GM19455 (cell line): ENCODE data around the gene LOXL4.

Source experiments
- ATAC-seq: cut with Tn5 transposase; IDR thresholded peaks from one replicate; pipeline ENCODE4 v1.9.1; 2021; ENCODE audit not compliant: unreplicated experiment

The LOXL4 gene

DNA sequence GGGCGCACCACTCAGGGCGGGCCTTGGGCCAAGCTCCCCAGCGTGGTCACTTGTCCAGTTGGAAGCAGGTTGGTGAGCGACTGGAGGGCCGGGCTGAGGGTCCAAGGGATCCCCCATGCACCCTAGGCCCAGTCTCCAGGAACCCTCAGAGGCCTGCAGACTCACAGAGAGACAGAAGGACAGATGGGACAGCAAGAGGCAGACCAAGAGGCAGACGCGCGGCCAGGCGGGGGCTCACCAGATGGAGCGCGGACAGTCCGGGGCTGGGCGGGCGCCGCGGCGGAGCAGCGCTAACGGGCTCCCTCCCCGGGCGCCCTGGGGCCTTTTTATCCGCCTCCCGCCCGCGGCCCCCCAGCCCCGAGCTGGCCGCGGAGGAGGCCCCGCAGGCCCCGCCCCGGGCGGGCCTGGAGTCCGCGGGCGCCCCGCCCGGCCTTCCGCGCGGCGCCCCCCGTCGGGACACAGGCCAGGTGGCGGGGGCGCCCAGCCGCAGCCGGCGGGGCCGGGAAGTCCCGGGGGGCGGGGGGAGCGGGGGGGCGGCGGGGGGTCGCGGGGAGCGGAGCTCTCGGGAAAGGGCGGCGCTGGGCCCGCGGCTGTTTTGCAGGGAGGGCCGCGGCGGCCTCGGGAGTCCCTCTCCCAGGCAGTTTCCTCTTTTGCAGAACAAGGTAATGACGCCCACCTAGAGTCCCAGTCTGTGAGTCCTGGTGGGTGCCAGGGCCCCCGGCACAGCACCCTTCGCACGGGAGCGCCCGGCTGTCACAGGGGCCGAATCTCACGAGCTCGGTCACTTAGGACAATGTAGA, at the start of gene LOXL4:
TSS of gene LOXL4 (minus strand) at position 301 of the 800 bp plus-strand sequence. CDS start 5,175 bp downstream, outside the sequence.
- ATAC-seq = no peak

DNA sequence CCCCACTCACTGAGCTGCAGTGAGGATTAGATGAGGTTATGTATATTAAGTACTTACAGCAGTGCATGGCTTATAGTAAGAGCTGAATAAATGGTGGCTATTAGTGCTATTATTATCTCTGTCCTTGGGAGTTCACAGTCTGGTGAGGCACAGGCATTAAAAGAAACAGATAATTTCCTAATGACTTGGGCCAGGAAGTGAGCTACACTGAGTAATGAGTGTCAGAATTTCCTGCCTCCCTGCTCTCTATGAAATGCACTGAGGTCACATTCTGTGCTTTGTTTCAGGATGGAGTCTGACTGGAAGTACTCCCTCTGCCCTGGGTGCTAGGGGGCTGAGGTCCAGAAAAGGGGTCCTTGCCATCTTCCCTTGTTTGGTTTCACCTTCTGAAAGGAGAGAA, 48.7 kb upstream of the LOXL4 start:
- no peak for ATAC-seq

DNA sequence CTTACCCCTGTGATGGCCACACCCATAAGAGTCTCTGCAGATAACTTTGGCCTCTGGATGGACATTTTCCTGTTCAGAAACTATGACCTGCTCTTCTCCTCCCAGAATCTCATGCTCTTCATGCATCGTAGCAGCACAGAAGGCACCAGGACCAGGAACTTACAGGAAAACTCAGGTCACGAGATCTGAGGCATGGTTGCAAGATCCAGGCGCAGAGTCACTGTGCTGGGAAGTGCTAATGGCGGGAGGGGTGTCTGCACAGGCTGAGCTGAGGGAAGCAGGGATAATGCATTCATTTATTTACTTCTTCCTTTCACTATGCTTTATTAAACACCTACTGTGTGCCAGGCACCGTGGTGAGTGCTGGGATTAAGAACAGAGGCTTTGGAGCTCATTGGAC, 48.2 kb upstream of the LOXL4 start:
- ATAC-seq = no peak

DNA sequence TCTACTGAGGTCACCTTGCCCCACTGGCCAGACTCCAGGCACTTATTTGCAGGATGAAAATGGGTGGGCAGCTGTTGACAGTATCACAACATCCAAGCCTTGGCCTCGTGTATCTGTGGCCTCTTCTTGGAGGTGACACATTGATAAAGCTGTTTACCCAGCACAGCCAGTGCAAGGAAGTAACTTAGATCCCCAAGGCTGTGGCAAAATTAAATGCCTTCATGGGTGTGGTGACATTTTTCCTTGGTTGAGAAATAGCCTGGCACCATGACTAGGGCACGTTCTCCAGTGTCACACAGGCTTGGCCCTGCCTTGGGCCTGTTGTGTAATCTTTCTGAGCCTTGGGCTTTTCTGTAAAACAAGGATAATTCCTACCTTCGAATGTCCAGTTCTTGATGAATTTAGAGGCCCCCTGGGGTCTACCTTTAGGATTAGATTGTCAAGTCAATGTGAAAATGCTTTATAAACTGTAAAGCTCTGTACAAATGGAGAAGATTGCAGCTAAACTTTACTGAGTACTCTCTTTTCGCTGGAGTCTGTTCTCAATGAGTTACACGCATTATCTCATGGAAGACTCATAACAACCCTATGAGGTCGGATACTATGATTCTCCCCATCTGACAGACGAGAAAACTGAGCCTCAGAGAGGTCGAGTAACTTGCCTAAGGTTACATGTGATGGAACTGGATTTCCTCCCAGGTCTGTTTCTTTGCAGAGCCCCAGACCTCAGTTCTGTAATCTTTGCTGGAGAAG, 46.7 kb upstream of the LOXL4 start:
- no peak for ATAC-seq

GRCh38 chr10:98313598-98313997, 45.6 kb upstream of the LOXL4 start:
- no peak for ATAC-seq

DNA sequence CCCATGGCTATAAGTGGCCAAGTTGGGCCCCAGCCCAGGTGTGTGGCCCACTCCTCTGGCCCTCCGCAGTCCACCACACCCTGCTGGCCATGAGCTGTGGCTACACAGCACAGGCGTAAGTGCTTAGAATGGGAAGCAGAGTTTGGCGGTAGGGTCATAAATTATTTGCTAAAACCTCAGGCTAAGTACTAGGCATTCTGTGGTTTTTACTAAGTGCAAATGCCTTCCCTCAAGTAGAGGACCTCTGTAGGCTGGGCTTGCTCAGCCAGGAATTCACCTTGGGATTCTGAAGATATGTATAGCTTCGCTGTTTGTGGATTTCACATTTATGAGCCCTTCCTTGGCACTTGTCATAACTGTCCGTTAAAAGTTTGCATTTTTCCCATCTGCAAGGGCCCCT, 44.8 kb upstream of the LOXL4 start:
- no peak for ATAC-seq

- ATAC-seq = no peak
These were observed 44.4 kb upstream of the LOXL4 start for GRCh38 chr10:98312349-98312748.

GRCh38 chr10:98310701-98311100, 42.7 kb upstream of the LOXL4 start:
- ATAC-seq = no peak

GRCh38 chr10:98309366-98310355, 41.7 kb upstream of the LOXL4 start:
- ATAC-seq = no peak

DNA sequence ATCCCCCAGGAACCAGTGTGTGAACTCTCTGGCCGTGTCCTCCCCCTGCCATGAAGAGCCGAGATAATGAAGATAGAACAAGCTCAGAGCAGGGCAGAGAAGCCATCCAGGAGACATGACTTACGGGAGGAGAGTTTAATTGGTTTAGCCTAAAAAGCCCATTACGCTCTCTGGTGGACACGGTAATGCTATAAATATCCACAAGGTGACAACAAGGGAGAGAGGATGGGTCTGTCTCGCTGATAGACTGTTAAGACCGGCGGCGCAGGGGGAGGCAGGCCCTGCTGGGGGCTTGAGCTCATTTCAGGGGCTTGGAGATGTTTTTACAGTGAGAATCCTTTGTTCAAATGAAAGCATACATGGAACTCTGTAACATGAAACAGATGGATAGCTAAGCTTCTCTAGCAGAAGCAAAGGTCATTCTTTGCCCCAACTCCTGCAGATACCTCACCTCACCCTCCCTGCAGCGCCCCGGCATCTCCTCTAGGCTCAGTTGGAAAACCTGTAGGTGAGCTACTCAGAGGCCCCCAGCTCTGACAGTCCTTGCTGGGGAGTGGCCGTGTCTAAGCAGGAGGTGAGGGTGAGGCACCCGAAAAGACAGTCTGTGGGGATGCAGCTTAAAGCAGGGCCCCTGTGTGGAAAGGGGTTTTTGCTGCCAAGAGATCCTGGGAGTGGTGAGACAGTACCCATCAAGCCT, 40.8 kb upstream of the LOXL4 start:
- no peak for ATAC-seq

DNA sequence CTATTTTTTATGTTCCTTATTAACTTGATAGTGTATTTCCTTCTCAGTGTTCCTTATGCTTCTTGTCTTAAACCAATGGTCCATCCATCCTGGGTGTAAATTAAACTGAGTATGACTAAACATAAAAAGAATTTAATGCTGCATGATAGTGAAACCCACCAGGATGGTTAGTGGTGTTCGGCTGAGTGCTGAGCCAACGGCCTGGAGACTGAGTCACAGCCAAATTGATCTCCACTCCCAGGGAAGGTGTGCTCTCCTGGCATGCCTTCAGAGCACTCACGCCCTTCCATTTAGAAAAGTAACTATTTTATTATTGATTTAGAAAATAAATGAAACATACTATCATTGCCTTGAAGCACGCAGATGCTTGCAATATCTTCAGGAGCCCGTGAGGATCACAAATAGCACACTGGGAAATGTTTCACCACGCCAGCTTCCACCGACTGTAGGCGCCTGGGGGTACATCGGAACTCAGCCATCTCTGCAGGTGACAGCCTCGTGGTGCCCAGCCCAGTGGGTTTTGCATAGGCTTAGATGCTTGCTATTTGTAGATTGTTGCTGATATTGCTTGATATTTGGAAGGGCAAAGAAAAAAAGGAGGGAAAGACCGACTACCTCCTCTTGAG, 40.0 kb upstream of the LOXL4 start:
- no peak for ATAC-seq

DNA sequence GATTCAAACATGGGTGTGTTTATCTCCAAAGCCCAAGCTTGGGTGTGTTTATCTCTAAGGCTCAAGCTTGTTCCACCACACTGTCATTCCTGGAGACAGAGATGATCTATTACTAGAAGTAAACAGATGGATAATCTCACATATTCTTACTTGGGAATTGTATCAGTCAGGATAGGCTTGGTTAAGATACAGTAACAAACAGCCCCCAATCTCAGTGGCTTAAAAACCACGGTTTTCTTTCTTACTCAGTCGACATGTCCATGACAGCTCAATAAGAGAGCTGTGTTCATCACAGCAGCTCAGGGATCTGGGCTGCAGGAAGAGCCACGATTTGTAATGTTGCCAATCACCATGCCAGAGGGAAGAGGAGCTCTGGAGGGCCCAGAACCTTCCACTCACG, 38.5 kb upstream of the LOXL4 start:
- no peak for ATAC-seq

DNA sequence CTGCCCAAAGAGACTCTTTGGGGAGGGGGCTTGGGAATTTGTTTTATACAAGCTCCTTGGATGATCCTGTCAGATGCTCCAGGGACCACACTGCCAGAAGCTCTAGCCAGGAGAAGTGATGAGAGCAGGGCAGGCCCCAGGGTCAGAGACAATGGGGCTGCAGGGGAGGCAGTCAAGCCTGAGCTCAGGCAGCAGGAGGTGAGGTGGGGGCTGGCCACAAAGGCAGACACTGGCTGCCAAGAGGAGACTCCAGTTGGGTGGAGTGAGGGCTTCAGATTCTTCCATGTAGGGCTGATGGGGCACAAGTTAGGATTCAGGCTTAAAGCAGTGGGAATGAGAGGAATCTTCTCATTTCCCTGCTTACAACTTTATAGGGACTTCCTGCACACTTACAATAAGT, 35.6 kb upstream of the LOXL4 start:
- ATAC-seq = no peak

DNA sequence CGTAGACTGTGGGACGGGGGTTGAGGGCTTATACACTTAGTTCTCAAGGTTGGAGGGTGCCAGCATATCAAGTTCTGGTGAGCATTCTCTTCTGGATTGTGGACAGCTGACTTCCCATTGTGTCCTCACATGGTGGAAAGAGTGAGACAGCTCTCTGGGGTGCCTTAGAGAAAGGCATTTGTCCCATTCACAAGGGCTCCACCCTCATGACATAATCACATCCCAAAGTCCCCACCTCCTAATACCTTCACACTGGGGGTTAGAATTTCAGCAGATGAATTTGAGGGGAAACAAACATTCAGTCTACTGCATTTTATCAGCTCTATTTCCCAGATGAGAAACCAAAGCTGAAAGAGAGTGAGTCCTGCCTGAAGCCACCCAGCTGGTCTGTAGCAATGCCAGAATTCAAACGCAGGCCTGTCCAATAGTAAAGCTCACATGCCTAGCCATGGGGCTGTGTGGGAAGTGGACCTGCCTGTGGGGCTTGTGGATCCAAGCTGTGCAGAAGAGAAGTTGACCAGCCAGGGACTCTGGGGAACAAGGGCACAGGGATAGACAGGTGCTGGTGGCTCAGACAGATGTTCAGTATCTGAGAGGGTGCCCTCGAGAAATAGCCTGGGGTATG, 34.9 kb upstream of the LOXL4 start:
- ATAC-seq = no peak

- no peak for ATAC-seq
These were observed 33.8 kb upstream of the LOXL4 start for GRCh38 chr10:98301664-98302319.

- no peak for ATAC-seq
These were observed 32.7 kb upstream of the LOXL4 start for GRCh38 chr10:98300526-98301229.

- no peak for ATAC-seq
These were observed 31.3 kb upstream of the LOXL4 start for GRCh38 chr10:98299341-98299740.

- ATAC-seq = no peak
These were observed 28.5 kb upstream of the LOXL4 start for GRCh38 chr10:98296524-98296923.

- ATAC-seq = no peak
These were observed 27.9 kb upstream of the LOXL4 start for GRCh38 chr10:98295907-98296306.
